Stomach (tissue), 9 donors: ENCODE data around the gene PTGDR. TPM values are rescaled to one million over a fixed set of nuclear protein-coding genes. Genes with fewer than 3 reads are reported as not detected.

Experiments
- DNase-seq, 2 donors: peaks; one replicate each; pipeline versions ENCODE4 v3.0.0 to v3.0.0-alpha.2; 2013 to 2019
- H3K27ac ChIP-seq, 5 donors: fragments of 200-600 bp in 4 of 5; sonication (generic) in 4 of 5; one replicate each; pipeline ENCODE4 v1.5.1; 2013 to 2019; ENCODE audit warnings: mild to moderate bottlenecking in 1 of 5, moderate library complexity in 1 of 5
- H3K27me3 ChIP-seq, 3 donors: fragments of 200-600 bp; sonication (generic); one replicate each; pipeline ENCODE4 v1.5.1; 2017 to 2019; ENCODE audit warnings: mixed run types in 1 of 3
- H3K36me3 ChIP-seq, 4 donors: fragments of 200-600 bp; sonication (generic); 1 replicate in 3 of 4; 2 replicates in 1 of 4; pipeline ENCODE4 v1.5.1; 2016 to 2019
- H3K4me1 ChIP-seq, 4 donors: fragments of 200-600 bp; sonication (generic); one replicate each; pipeline ENCODE4 v1.5.1; 2016 to 2019
- H3K4me3 ChIP-seq, 4 donors: fragments of 200-600 bp; sonication (generic) in 3 of 4; one replicate each; pipeline ENCODE4 v1.5.1; 2016 to 2019; ENCODE audit warnings: mild to moderate bottlenecking in 1 of 4
- H3K9me3 ChIP-seq, 4 donors: fragments of 200-600 bp; sonication (generic); one replicate each; pipeline ENCODE4 v1.5.1; 2016 to 2019
- CTCF ChIP-seq, 7 experiments: fragments of 450-650 bp in 4 of 7; fragments of 200-600 bp in 3 of 7; sonication (generic) in 3 of 7; IDR thresholded peaks; one replicate each; pipeline ENCODE4 v1.5.1; 2016 to 2019; ENCODE audit warnings: antibody characterized with exemption in 7 of 7, control low read depth in 2 of 7, mild to moderate bottlenecking in 1 of 7
- EP300 ChIP-seq: sonication (generic); formaldehyde crosslinking; IDR thresholded peaks from one replicate; pipeline ENCODE4 v1.6.1; 2017; ENCODE audit warnings: antibody characterized with exemption
- POLR2A ChIP-seq, 4 donors: fragments of 450-650 bp; IDR thresholded peaks; one replicate each; pipeline ENCODE4 v1.6.1; 2016; ENCODE audit warnings: antibody characterized with exemption in 4 of 4, control low read depth in 2 of 4, mild to moderate bottlenecking in 1 of 4, moderate library complexity in 1 of 4
- POLR2AphosphoS5 ChIP-seq, 3 donors: sonication (generic); formaldehyde crosslinking; IDR thresholded peaks; one replicate each; pipeline ENCODE4 v1.6.1; 2016; ENCODE audit warnings: antibody characterized with exemption in 3 of 3
- WGBS, 5 donors: extraction: QIAGEN DNeasy Blood & Tissue Kit in 3 of 5; methylation state at CpG; one replicate each; pipeline versions ENCODE4 v1.1.5 to v1.1.7; 2013 to 2018; 5-methylcytosine and 5-hydroxymethylcytosine counted together
- intact Hi-C: fragments of 100-400 bp; cut with DNase I; formaldehyde crosslinking; loops from one replicate; pipeline ENCODE4 v1.15.1; 2023; ENCODE audit warnings: low total_unique reads
- polyA plus RNA-seq, 3 donors: library from polyadenylated mRNA; stranded (reverse); fragments of 200-250 nt; gene quantifications; one replicate each; pipeline ENCODE4 v1.2.3, GENCODE V29; 2013
- total RNA-seq, 5 donors: library from RNA; depleted of rRNA; stranded (reverse); fragments of >200 nt; gene quantifications; one replicate each; pipeline versions ENCODE4 v1.1.0 to v1.2.3, GENCODE V29; 2014 to 2016
- donor health status: healthy with polysubstance abuse.
- donor health status: Bipolar disorder and iron deficiency.
- donor health status: healthy.

Gene PTGDR
- total and polyA plus RNA-seq, 8 donors, result 0.37 to 33.0 TPM; not detected in 6

GRCh38 chr14:52298795-52299194 lies 31.3 kb downstream of the PTGDR start:
- TF ChIP-seq EP300, result no peak
- TF ChIP-seq CTCF (IDR thresholded peaks at IDR 0.05), result no peak
- no peak for TF ChIP-seq POLR2AphosphoS5 (IDR thresholded peaks at IDR 0.05)
- TF ChIP-seq POLR2A (IDR thresholded peaks at IDR 0.05), result no peak
- Histone ChIP-seq H3K4me1 (peaks cover 0 to 8% (median 4%) of the 10 kb centered on the region in 4 donors), H3K9me3 (no peaks in the 10 kb centered on the region), H3K4me3 (no peak overlapping the region), H3K27ac (no peak overlapping the region), H3K36me3 (no peaks in the 10 kb centered on the region), H3K27me3 (no peaks in the 10 kb centered on the region)
- intact Hi-C loops, result loop anchor here (5.0 kb wide), 1 partner anchor 174 kb away; no protein-coding TSS in a partner anchor
- DNase-seq, result no peak
- 91 to 97% (median 94%) methylated on average over 10 of the region's 10 CpGs for WGBS, 5 donors

GRCh38 chr14:52299692-52300278 lies 32.3 kb downstream of the PTGDR start:
- H3K4me3 ChIP-seq, result no peak overlapping the region
- no peak overlapping the region for H3K27ac ChIP-seq
- peaks cover 0 to 8% (median 4%) of the 10 kb centered on the region in 4 donors for H3K4me1 ChIP-seq
- DNase-seq, result peak in 1 of 2 donors; percentile 76
- TF ChIP-seq POLR2AphosphoS5 (IDR thresholded peaks at IDR 0.05), result no peak
- peak in 5 of 7 experiments; percentile 21 to 68 (median 50) for TF ChIP-seq CTCF (IDR thresholded peaks at IDR 0.05)
- no peak for TF ChIP-seq POLR2A (IDR thresholded peaks at IDR 0.05)
- TF ChIP-seq EP300, result no peak
- no peaks in the 10 kb centered on the region for H3K27me3 ChIP-seq
- H3K9me3 ChIP-seq, result no peaks in the 10 kb centered on the region
- H3K36me3 ChIP-seq, result no peaks in the 10 kb centered on the region
- intact Hi-C loops, result loop anchor here (5.0 kb wide), 1 partner anchor 173 kb away; no protein-coding TSS in a partner anchor

- Histone ChIP-seq H3K27ac (no peak overlapping the region), H3K4me3 (no peak overlapping the region), H3K9me3 (no peaks in the 10 kb centered on the region), H3K36me3 (no peaks in the 10 kb centered on the region), H3K27me3 (no peaks in the 10 kb centered on the region), H3K4me1 (peaks cover 3 to 26% (median 8%) of the 10 kb centered on the region in 4 donors)
- no peak for TF ChIP-seq CTCF (IDR thresholded peaks at IDR 0.05)
- no peak for TF ChIP-seq EP300
- TF ChIP-seq POLR2AphosphoS5 (IDR thresholded peaks at IDR 0.05), result no peak
- no peak for TF ChIP-seq POLR2A (IDR thresholded peaks at IDR 0.05)
- intact Hi-C loops, result no loop called here
- no peak for DNase-seq
- 62 to 78% (median 71%) methylated on average over 4 of the region's 4 CpGs for WGBS, 5 donors
These were observed 35.7 kb downstream of the PTGDR start for GRCh38 chr14:52303236-52303635.

GRCh38 chr14:52304248-52304904 lies 36.9 kb downstream of the PTGDR start:
- H3K4me1 ChIP-seq, result peaks cover 3 to 26% (median 8%) of the 10 kb centered on the region in 4 donors
- no peak for DNase-seq
- H3K4me3 ChIP-seq, result no peak overlapping the region
- no peak for TF ChIP-seq EP300
- TF ChIP-seq POLR2AphosphoS5 (IDR thresholded peaks at IDR 0.05), result no peak
- no peak for TF ChIP-seq POLR2A (IDR thresholded peaks at IDR 0.05)
- no peak for TF ChIP-seq CTCF (IDR thresholded peaks at IDR 0.05)
- H3K36me3 ChIP-seq, result no peaks in the 10 kb centered on the region
- H3K27me3 ChIP-seq, result no peaks in the 10 kb centered on the region
- 63 to 73% (median 66%) methylated on average over 4 of the region's 4 CpGs for WGBS, 5 donors
- intact Hi-C loops, result no loop called here
- no peak overlapping the region for H3K27ac ChIP-seq
- H3K9me3 ChIP-seq, result no peaks in the 10 kb centered on the region
